ENCODE results near the gene WTAP. TPM values are rescaled to one million over a fixed set of nuclear protein-coding genes. Genes with fewer than 3 reads are reported as not detected.

WTAP gene
- total and polyA plus RNA-seq, 2 of the 4 experiments (the other 2 are of a cell fraction) = 30.2 to 92.3 TPM

GRCh38 chr6:159722655-159723054, 4.7 kb upstream of the WTAP start:
- Histone ChIP-seq H4K8ac (ENCODE audit: low read depth in 2 of 2, low read length in 2 of 2) (no peak overlapping the region), H3K23ac (ENCODE audit: low read depth, low read length) (no peak overlapping the region), H2BK20ac (ENCODE audit: low read depth, low read length) (no peak overlapping the region), H3K36me3 (ENCODE audit: control insufficient read depth, insufficient read depth, low read length) (peaks cover 1% of the 10 kb centered on the region; the same call in 1 of the 2 replicates), H3K9me1 (ENCODE audit: insufficient read depth, low read length) (no peaks in the 10 kb centered on the region), H3K4me1 (ENCODE audit: control insufficient read depth, insufficient read depth, low read length) (peaks cover 5% of the 10 kb centered on the region; the same call in 1 of the 2 replicates), H3K27ac (ENCODE audit: insufficient read depth, low read length) (no peak overlapping the region), H3K27me3 (ENCODE audit: control insufficient read depth, insufficient read depth, low read length) (no peaks in the 10 kb centered on the region), H2AK9ac (replicated peaks; ENCODE audit: low read depth, low read length, poor library complexity) (no peak overlapping the region), H3K9me3 (ENCODE audit: control insufficient read depth, insufficient read depth, low read length) (no peaks in the 10 kb centered on the region), H3K14ac (replicated peaks; ENCODE audit: low read depth, low read length) (no peak overlapping the region), H3K56ac (ENCODE audit: extremely low read depth, insufficient read depth, low read length) (no peak overlapping the region), H3K79me1 (ENCODE audit: low read depth in 1 of 2, low read length in 2 of 2) (peaks cover 29 to 67% of the 10 kb centered on the region in 2 experiments), H2BK120ac (ENCODE audit: low read depth, low read length) (no peak overlapping the region), H2BK15ac (ENCODE audit: low read depth, low read length) (no peak overlapping the region), H2BK5ac (ENCODE audit: low read depth, low read length, poor library complexity, severe bottlenecking) (no peak overlapping the region), H4K91ac (ENCODE audit: insufficient read depth, low read depth, low read length) (no peak overlapping the region), H4K5ac (ENCODE audit: low read depth, low read length) (no peak overlapping the region), H3K9ac (ENCODE audit: low read depth, low read length) (no peak overlapping the region), H3K18ac (ENCODE audit: low read depth, low read length) (no peak overlapping the region), H3K4ac (ENCODE audit: low read depth, low read length) (no peak overlapping the region), H3K4me2 (ENCODE audit: low read depth, low read length) (no peak overlapping the region), H4K20me1 (ENCODE audit: insufficient read depth, low read length) (peaks cover 2% of the 10 kb centered on the region; the same call in 1 of the 2 replicates), H2AK5ac (ENCODE audit: low read depth, low read length) (no peak overlapping the region), H3K4me3 (ENCODE audit: insufficient read depth, low read depth, low read length) (no peak overlapping the region), H2AFZ (replicated peaks; ENCODE audit: low read length, poor library complexity) (no peak overlapping the region)
- dilution Hi-C loops (cut with HindIII; ENCODE audit: low sequenced_read_pairs, unreplicated experiment) = no loop called here
- ChIA-PET POLR2A (ENCODE audit: unreplicated experiment) (no interaction called here), CTCF (no interaction called here)
- intact Hi-C loops (cut with micrococcal nuclease) = no loop called here
- in situ Hi-C loops (cut with MboI; ENCODE audit: low sequenced_read_pairs) = loop anchor here (25.0 kb wide), 1 partner anchor 1085 kb away; the partner anchor contains the start of gene DYNLT1
- BruUV-seq (replicated peaks) = no TSS peak
- no peak for ATAC-seq (ENCODE audit: low read depth)
- TF ChIP-seq ELK1 (IDR thresholded peaks at IDR 0.05; ENCODE audit: borderline replicate concordance, low read depth, low read length) (no peak), RFX5 (IDR thresholded peaks at IDR 0.05; ENCODE audit: low read depth, low read length) (no peak), RCOR1 (IDR thresholded peaks at IDR 0.05; ENCODE audit: insufficient replicate concordance, low read length) (no peak), SMC3 (IDR thresholded peaks at IDR 0.05; ENCODE audit: low read depth, low read length) (no peak), CHD1 (IDR thresholded peaks at IDR 0.05; ENCODE audit: low read depth, low read length) (no peak), RAD21 (IDR thresholded peaks at IDR 0.05; ENCODE audit: low read length) (no peak), FOS (IDR thresholded peaks at IDR 0.05; ENCODE audit: low read depth, low read length) (no peak), MXI1 (IDR thresholded peaks at IDR 0.05; ENCODE audit: borderline replicate concordance, low read depth, low read length) (no peak), CTCF (conservative IDR thresholded peaks at IDR 0.05; ENCODE audit: low read depth, low read length) (no peak), BHLHE40 (IDR thresholded peaks at IDR 0.05; ENCODE audit: low read depth, low read length) (no peak), POLR2A (IDR thresholded peaks at IDR 0.05; ENCODE audit: low read depth, low read length) (no peak), MAZ (IDR thresholded peaks at IDR 0.05; ENCODE audit: borderline replicate concordance, low read depth, low read length) (no peak)
- DNase-seq = no peak
